OCI-LY3 (cell line): Measurements from ENCODE around the gene ZNF423.

ENCODE experiments used
- EZH2phosphoT487 ChIP-seq: fragments of 200-600 bp; shearing (Covaris generic); IDR thresholded peaks from 2 replicates; pipeline ENCODE4 v1.6.1; 2018; ENCODE audit warnings: antibody characterized with exemption, mixed run types, low read depth
- TF ChIP-seq, protein P1 (sequence below): fragments of 200-600, 300-600 bp; sonication (generic); IDR thresholded peaks from 2 replicates; pipeline ENCODE4 v1.5.1; 2014; ENCODE audit warnings: antibody characterized with exemption, low read length, low read depth

DNA sequence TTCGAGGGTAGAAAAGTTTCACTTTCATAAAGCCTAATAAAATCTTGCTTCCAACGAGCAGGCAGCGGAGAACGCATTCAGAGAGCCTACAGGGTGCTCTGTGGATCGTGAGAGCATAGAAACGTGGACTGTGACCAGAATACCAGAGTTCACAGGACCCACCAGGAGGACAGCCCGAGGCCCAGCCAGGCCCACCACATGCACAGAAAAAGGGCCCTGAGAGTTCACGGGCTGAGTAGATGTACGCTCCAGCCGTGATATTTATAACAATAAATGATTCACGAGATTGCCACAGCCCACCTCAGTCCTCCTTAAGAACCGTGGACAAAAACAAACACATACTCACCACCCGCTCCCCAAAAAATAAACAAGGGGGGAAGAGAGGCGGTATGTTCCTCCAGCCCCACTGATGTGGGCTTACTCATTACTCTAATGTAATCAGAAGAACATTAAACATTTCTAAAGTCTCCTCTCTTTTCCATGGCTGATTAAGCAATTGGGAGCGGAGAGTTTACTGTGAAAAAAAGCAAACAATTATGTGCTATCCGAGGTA is 275.1 kb downstream of the ZNF423 start:
- TF ChIP-seq, protein P1, sequence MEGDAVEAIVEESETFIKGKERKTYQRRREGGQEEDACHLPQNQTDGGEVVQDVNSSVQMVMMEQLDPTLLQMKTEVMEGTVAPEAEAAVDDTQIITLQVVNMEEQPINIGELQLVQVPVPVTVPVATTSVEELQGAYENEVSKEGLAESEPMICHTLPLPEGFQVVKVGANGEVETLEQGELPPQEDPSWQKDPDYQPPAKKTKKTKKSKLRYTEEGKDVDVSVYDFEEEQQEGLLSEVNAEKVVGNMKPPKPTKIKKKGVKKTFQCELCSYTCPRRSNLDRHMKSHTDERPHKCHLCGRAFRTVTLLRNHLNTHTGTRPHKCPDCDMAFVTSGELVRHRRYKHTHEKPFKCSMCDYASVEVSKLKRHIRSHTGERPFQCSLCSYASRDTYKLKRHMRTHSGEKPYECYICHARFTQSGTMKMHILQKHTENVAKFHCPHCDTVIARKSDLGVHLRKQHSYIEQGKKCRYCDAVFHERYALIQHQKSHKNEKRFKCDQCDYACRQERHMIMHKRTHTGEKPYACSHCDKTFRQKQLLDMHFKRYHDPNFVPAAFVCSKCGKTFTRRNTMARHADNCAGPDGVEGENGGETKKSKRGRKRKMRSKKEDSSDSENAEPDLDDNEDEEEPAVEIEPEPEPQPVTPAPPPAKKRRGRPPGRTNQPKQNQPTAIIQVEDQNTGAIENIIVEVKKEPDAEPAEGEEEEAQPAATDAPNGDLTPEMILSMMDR = no peak
- no peak for TF ChIP-seq EZH2phosphoT487
